HepG2 (cell line): ENCODE results near the gene ABCC3. TPM values are rescaled to one million over a fixed set of nuclear protein-coding genes. Genes with fewer than 3 reads are reported as not detected.
A peak's percentile ranks its signal among the peaks of the same experiment; 100 is the strongest.

Source experiments
- ASH2L ChIP-seq: fragments of 300-600, 200-600 bp; sonication (generic); IDR thresholded peaks from 2 replicates; pipeline ENCODE4 v1.7.0; 2017; ENCODE audit warnings: low read depth, mild to moderate bottlenecking, moderate library complexity, mixed read lengths, low read length; ENCODE audit not compliant: insufficient read length
- EED ChIP-seq: sonication (generic); formaldehyde crosslinking; IDR thresholded peaks from 2 replicates; pipeline ENCODE4 v1.5.0; 2020; ENCODE audit warnings: mild to moderate bottlenecking, missing genetic modification reagents
- HES4 ChIP-seq: sonication (generic); formaldehyde crosslinking; IDR thresholded peaks from 2 replicates; pipeline ENCODE4 v1.9.0; 2021; ENCODE audit warnings: mild to moderate bottlenecking, missing genetic modification reagents, borderline replicate concordance
- KDM3A ChIP-seq: IDR thresholded peaks from 2 replicates; pipeline ENCODE4 v1.6.1; 2018; ENCODE audit warnings: low read depth, missing compliant biosample characterization
- MATR3 ChIP-seq: sonication (generic); formaldehyde crosslinking; IDR thresholded peaks from 2 replicates; pipeline ENCODE4 v1.4.0; 2020; ENCODE audit warnings: missing genetic modification reagents
- NCOA5 ChIP-seq: sonication (generic); formaldehyde crosslinking; IDR thresholded peaks from 2 replicates; pipeline ENCODE4 v1.4.0; 2020; ENCODE audit warnings: missing genetic modification reagents
- PAWR ChIP-seq: sonication (generic); formaldehyde crosslinking; IDR thresholded peaks from 2 replicates; pipeline ENCODE4 v1.4.0; 2020; ENCODE audit warnings: missing genetic modification reagents, mild to moderate bottlenecking, borderline replicate concordance
- RNF219 ChIP-seq: sonication (generic); formaldehyde crosslinking; IDR thresholded peaks from 2 replicates; pipeline ENCODE4 v1.5.0; 2020; ENCODE audit warnings: mild to moderate bottlenecking, missing genetic modification reagents
- SMAD9 ChIP-seq: sonication (generic); formaldehyde crosslinking; IDR thresholded peaks from 2 replicates; pipeline ENCODE4 v1.5.1; 2020; ENCODE audit warnings: mild to moderate bottlenecking, missing genetic modification reagents
- TBX2 ChIP-seq: sonication (generic); formaldehyde crosslinking; IDR thresholded peaks from 2 replicates; pipeline ENCODE4 v1.5.0; 2020; ENCODE audit warnings: missing genetic modification reagents, mild to moderate bottlenecking, borderline replicate concordance
- TCF7L2 ChIP-seq: IDR thresholded peaks from 2 replicates; pipeline ENCODE4 v1.6.1; 2011; ENCODE audit warnings: mild to moderate bottlenecking, low read depth, low read length, moderate library complexity
- ZFP82 ChIP-seq: sonication (generic); formaldehyde crosslinking; IDR thresholded peaks from 2 replicates; pipeline ENCODE4 v1.5.1; 2020; ENCODE audit warnings: mild to moderate bottlenecking, missing genetic modification reagents, borderline replicate concordance
- ZNF451 ChIP-seq: sonication (generic); formaldehyde crosslinking; IDR thresholded peaks from 2 replicates; pipeline ENCODE4 v1.5.0; 2020; ENCODE audit warnings: mild to moderate bottlenecking, missing genetic modification reagents
- ZNF703 ChIP-seq: sonication (generic); formaldehyde crosslinking; IDR thresholded peaks from 2 replicates; pipeline ENCODE4 v1.5.1; 2020; ENCODE audit warnings: missing genetic modification reagents, mild to moderate bottlenecking, moderate library complexity, borderline replicate concordance
- ZNF720 ChIP-seq: sonication (generic); formaldehyde crosslinking; IDR thresholded peaks from 2 replicates; pipeline ENCODE4 v1.4.0; 2020; ENCODE audit warnings: missing genetic modification reagents
- ZNF75D ChIP-seq: sonication (generic); formaldehyde crosslinking; IDR thresholded peaks from 2 replicates; pipeline ENCODE4 v1.8.1; 2023; ENCODE audit warnings: missing genetic modification reagents, mild to moderate bottlenecking, borderline replicate concordance
- polyA plus RNA-seq, 8 experiments: library from polyadenylated mRNA; depleted of rRNA in 3 of 8; stranded (reverse) in 7 of 8; unstranded in 1 of 8; fragments of >200 nt; fragmentation: Illumina TruSeq in 4 of 8; extraction: Trizol in 4 of 8; gene quantifications; 2 replicates each; pipeline versions ENCODE4 v1.2.1 to v1.2.3, GENCODE V29; 2011 to 2016; ENCODE audit warnings: low read depth in 4 of 8, missing spikeins in 1 of 8, mixed read lengths in 1 of 8; ENCODE audit not compliant: insufficient read depth in 1 of 8
- total RNA-seq, 5 experiments: library from RNA; depleted of rRNA; stranded (reverse); fragments of >200 nt; fragmentation: Illumina TruSeq; extraction: Trizol; gene quantifications; 2 replicates each; pipeline ENCODE4 v1.2.3, GENCODE V29; 2016; ENCODE audit warnings: low read depth in 1 of 5
- TF ChIP-seq, protein P1 (sequence below): sonication (generic); formaldehyde crosslinking; IDR thresholded peaks from 2 replicates; pipeline ENCODE4 v1.5.0; 2020; ENCODE audit warnings: mild to moderate bottlenecking, missing genetic modification reagents, borderline replicate concordance
- TF ChIP-seq, protein P2 (sequence below): sonication (generic); formaldehyde crosslinking; IDR thresholded peaks from 2 replicates; pipeline ENCODE4 v1.5.1; 2020; ENCODE audit warnings: missing genetic modification reagents, mild to moderate bottlenecking, borderline replicate concordance

ABCC3 gene
- total and polyA plus RNA-seq, 2 of the 13 experiments (the other 11 are each of a cell fraction or from before 2014, with no cell fraction given): 25.2 to 50.7 TPM

DNA sequence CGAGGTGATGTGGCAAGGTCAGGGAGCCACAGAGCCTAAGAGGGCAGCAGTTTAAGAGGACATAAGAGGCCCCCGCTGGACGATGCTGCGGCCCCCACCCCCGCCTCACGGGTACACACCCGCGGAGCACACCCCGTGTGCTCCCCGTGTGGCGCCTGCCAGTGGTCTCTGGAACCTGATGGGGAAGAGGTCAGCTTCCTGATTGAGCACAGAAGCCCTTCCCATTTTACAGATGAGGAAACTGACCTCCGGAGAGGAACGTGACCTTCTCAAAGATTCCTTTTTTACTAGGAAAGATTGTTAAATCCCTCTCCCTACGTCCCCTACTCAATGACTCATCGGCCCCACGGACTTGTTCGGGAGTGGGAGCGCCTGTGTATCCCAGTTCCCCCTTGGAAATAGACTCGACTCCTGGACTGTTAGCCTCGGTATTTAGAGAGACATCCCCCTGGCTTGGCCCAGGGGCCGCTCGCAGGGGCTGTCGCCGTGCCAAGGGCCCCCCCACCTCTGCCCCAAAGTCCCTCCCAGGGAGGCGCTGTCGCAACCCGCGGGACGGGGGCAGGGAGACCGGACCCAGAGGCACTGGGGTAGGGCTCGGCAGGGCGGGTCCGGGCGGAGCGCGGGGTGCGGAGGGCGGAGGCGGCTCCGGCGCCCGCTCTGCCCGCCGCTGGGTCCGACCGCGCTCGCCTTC lies at the start of gene ABCC3 (continued):
- TF ChIP-seq HES4 (CRISPR knock-in tag) (0 out of 2 replicates have a peak, but pooled peaks have one; percentile 11), EED (CRISPR knock-in tag) (no peak), ZFP82 (no peak), ZNF720 (no peak), ZNF75D (CRISPR knock-in tag) (no peak), SMAD9 (no peak), NCOA5 (CRISPR knock-in tag) (no peak), ASH2L (peak; percentile 28), PAWR (CRISPR knock-in tag) (0 out of 2 replicates have a peak, but pooled peaks have one; percentile 2), ZNF451 (no peak), MATR3 (CRISPR knock-in tag) (no peak), KDM3A (CRISPR knock-in tag) (no peak), TBX2 (CRISPR knock-in tag) (peak; percentile 54; the same call in 1 of the 2 replicates), TCF7L2 (no peak), RNF219 (CRISPR knock-in tag) (no peak), ZNF703 (no peak)
- TF ChIP-seq, protein P1, sequence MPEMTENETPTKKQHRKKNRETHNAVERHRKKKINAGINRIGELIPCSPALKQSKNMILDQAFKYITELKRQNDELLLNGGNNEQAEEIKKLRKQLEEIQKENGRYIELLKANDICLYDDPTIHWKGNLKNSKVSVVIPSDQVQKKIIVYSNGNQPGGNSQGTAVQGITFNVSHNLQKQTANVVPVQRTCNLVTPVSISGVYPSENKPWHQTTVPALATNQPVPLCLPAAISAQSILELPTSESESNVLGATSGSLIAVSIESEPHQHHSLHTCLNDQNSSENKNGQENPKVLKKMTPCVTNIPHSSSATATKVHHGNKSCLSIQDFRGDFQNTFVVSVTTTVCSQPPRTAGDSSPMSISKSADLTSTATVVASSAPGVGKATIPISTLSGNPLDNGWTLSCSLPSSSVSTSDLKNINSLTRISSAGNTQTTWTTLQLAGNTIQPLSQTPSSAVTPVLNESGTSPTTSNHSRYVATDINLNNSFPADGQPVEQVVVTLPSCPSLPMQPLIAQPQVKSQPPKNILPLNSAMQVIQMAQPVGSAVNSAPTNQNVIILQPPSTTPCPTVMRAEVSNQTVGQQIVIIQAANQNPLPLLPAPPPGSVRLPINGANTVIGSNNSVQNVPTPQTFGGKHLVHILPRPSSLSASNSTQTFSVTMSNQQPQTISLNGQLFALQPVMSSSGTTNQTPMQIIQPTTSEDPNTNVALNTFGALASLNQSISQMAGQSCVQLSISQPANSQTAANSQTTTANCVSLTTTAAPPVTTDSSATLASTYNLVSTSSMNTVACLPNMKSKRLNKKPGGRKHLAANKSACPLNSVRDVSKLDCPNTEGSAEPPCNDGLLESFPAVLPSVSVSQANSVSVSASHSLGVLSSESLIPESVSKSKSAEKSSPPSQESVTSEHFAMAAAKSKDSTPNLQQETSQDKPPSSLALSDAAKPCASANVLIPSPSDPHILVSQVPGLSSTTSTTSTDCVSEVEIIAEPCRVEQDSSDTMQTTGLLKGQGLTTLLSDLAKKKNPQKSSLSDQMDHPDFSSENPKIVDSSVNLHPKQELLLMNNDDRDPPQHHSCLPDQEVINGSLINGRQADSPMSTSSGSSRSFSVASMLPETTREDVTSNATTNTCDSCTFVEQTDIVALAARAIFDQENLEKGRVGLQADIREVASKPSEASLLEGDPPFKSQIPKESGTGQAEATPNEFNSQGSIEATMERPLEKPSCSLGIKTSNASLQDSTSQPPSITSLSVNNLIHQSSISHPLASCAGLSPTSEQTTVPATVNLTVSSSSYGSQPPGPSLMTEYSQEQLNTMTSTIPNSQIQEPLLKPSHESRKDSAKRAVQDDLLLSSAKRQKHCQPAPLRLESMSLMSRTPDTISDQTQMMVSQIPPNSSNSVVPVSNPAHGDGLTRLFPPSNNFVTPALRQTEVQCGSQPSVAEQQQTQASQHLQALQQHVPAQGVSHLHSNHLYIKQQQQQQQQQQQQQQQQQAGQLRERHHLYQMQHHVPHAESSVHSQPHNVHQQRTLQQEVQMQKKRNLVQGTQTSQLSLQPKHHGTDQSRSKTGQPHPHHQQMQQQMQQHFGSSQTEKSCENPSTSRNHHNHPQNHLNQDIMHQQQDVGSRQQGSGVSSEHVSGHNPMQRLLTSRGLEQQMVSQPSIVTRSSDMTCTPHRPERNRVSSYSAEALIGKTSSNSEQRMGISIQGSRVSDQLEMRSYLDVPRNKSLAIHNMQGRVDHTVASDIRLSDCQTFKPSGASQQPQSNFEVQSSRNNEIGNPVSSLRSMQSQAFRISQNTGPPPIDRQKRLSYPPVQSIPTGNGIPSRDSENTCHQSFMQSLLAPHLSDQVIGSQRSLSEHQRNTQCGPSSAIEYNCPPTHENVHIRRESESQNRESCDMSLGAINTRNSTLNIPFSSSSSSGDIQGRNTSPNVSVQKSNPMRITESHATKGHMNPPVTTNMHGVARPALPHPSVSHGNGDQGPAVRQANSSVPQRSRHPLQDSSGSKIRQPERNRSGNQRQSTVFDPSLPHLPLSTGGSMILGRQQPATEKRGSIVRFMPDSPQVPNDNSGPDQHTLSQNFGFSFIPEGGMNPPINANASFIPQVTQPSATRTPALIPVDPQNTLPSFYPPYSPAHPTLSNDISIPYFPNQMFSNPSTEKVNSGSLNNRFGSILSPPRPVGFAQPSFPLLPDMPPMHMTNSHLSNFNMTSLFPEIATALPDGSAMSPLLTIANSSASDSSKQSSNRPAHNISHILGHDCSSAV (CRISPR knock-in tag): no peak
- TF ChIP-seq, protein P2, sequence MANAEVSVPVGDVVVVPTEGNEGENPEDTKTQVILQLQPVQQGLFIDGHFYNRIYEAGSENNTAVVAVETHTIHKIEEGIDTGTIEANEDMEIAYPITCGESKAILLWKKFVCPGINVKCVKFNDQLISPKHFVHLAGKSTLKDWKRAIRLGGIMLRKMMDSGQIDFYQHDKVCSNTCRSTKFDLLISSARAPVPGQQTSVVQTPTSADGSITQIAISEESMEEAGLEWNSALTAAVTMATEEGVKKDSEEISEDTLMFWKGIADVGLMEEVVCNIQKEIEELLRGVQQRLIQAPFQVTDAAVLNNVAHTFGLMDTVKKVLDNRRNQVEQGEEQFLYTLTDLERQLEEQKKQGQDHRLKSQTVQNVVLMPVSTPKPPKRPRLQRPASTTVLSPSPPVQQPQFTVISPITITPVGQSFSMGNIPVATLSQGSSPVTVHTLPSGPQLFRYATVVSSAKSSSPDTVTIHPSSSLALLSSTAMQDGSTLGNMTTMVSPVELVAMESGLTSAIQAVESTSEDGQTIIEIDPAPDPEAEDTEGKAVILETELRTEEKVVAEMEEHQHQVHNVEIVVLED: no peak
